GM18499 (cell line): ENCODE data around the gene ABCD4.

Experiments
- ATAC-seq: cut with Tn5 transposase; IDR thresholded peaks from one replicate; pipeline ENCODE4 v1.9.1; 2021; ENCODE audit warnings: moderate number of reproducible peaks; ENCODE audit not compliant: insufficient read depth, unreplicated experiment

The ABCD4 gene

GRCh38 chr14:74238974-74239847, 63.5 kb downstream of the ABCD4 start, which contains the start of gene VSX2:
Gene VSX2 (plus strand): TSS chr14:74239449. CDS start chr14:74239562, 113 bp downstream.
- no peak for ATAC-seq

- ATAC-seq: no peak
Observed at GRCh38 chr14:74237441-74237840, 65.3 kb downstream of the ABCD4 start.
